ENCODE results near the gene SLC26A9. TPM values are rescaled to one million over a fixed set of nuclear protein-coding genes. Genes with fewer than 3 reads are reported as not detected.
A peak's percentile ranks its signal among the peaks of the same experiment; 100 is the strongest.

The SLC26A9 gene
- total and polyA plus RNA-seq, 2 donors (not counting 1 experiment from before 2014, with no cell fraction given), result not detected

DNA sequence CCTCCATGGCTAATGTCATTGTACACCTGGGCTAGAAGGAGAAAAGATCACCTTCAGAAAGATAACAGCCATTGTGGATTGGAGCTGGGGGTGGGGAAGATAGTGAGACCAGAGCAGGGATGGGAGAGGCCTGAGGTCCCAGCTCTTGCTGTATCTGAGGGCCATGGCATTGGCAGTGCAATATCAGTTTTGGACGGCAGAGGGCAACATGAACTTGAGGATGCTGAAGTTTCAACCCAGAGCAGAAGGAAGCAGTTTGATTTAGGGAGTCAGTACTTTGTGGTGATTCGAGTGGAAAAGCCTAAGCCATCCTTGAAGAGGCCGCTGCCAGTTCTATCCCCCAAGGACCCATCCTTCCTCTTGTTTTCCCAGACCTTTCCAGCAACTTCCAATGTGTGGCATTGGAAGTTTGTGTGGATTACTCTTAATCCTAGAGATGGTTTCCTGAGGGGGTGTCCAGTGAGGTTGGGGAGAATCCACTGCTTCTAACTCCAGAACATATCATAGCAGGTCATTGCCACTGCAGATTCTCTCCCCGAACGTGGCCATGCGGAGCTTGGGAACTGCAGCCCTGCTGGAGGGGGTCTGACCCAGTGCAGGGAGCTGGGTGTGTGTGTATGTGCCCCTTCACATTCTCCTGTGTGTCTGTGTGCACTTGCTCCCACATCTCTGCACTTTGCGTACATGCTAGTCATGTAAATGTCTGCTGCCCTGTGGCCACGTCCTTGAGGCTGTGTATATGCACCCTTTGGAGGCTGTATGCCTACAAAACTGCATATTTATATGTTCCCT lies 24.1 kb downstream of the SLC26A9 start:
- Histone ChIP-seq H3K4me3 (ENCODE audit: control extremely low read depth in 1 of 5, extremely low read depth in 1 of 5, insufficient read depth in 1 of 5, low read depth in 2 of 5, low read length in 4 of 5) (no peak overlapping the region), H3K36me3 (replicated peaks in 1 of 2; ENCODE audit: control extremely low read depth in 1 of 2, control insufficient read depth in 1 of 2, extremely low read depth in 1 of 2, insufficient read depth in 2 of 2, low read length in 1 of 2) (no peaks in the 10 kb centered on the region), H3K9me3 (ENCODE audit: control extremely low read depth in 1 of 3, control insufficient read depth in 2 of 3, insufficient read depth in 1 of 3, low read length in 2 of 3) (no peaks in the 10 kb centered on the region), H3K27ac (ENCODE audit: low read length in 2 of 2) (no peak overlapping the region), H3K4me1 (ENCODE audit: control insufficient read depth in 2 of 2, insufficient read depth in 2 of 2, low read length in 2 of 2) (no peaks in the 10 kb centered on the region), H3K4me2 (replicated peaks; ENCODE audit: low read depth, low read length, poor library complexity, severe bottlenecking) (no peak overlapping the region), H3K27me3 (replicated peaks in 1 of 4; ENCODE audit: control extremely low read depth in 1 of 4, control insufficient read depth in 3 of 4, insufficient read depth in 4 of 4, low read length in 3 of 4) (no peaks in the 10 kb centered on the region), H3K79me2 (ENCODE audit: control insufficient read depth, insufficient read depth, low read length) (no peaks in the 10 kb centered on the region), H2AFZ (ENCODE audit: insufficient read depth, low read depth, low read length, poor library complexity, severe bottlenecking) (no peak overlapping the region), H4K20me1 (ENCODE audit: control insufficient read depth, insufficient read depth, low read length, poor library complexity, severe bottlenecking) (no peaks in the 10 kb centered on the region), H3K9ac (ENCODE audit: low read length) (no peak overlapping the region)
- TF ChIP-seq EZH2 (IDR thresholded peaks at IDR 0.05; ENCODE audit: borderline replicate concordance, insufficient read depth, low read depth, low read length, poor library complexity, severe bottlenecking), result no peak
- TF ChIP-seq, protein P1, sequence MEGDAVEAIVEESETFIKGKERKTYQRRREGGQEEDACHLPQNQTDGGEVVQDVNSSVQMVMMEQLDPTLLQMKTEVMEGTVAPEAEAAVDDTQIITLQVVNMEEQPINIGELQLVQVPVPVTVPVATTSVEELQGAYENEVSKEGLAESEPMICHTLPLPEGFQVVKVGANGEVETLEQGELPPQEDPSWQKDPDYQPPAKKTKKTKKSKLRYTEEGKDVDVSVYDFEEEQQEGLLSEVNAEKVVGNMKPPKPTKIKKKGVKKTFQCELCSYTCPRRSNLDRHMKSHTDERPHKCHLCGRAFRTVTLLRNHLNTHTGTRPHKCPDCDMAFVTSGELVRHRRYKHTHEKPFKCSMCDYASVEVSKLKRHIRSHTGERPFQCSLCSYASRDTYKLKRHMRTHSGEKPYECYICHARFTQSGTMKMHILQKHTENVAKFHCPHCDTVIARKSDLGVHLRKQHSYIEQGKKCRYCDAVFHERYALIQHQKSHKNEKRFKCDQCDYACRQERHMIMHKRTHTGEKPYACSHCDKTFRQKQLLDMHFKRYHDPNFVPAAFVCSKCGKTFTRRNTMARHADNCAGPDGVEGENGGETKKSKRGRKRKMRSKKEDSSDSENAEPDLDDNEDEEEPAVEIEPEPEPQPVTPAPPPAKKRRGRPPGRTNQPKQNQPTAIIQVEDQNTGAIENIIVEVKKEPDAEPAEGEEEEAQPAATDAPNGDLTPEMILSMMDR (IDR thresholded peaks at IDR 0.05), result peak; percentile 93
- ChIA-PET POLR2A (no interaction called here), CTCF (interaction anchor here (0.6 to 6.2 kb wide), 32 partner anchors 9 to 261 kb away, joined by 3 to 79 read pairs (median 4); partner anchors contain the start of gene SLC26A9)
- WGBS (ENCODE audit: insufficient coverage), result 54% methylated on average over 6 of the region's 8 CpGs
- no peak overlapping the region for H3K4me3 Mint-ChIP-seq
- intact Hi-C loops (cut with micrococcal nuclease), result loop anchor here (1.0 kb wide), 3 partner anchors 58 to 187 kb away; no protein-coding TSS in a partner anchor
- H3K27ac Mint-ChIP-seq, result no peak overlapping the region
- peak; percentile 80 for DNase-seq
- peaks cover 2% of the 10 kb centered on the region for H3K4me1 Mint-ChIP-seq
- H3K27me3 Mint-ChIP-seq, result peaks cover 4% of the 10 kb centered on the region
- no peaks in the 10 kb centered on the region for H3K9me3 Mint-ChIP-seq (ENCODE audit: insufficient read depth)
- peak; percentile 71 for ATAC-seq (ENCODE audit: low read depth)
